CD14-positive monocyte (primary cell): ENCODE measurements around the gene CYP39A1. TPM values are rescaled to one million over a fixed set of nuclear protein-coding genes. Genes with fewer than 3 reads are reported as not detected.

Source experiments
- DNase-seq, 3 donors: peaks; one replicate each; pipeline ENCODE4 v3.0.0-alpha.2; 2011 to 2022
- H2AFZ ChIP-seq: 2 replicates; pipeline ENCODE4 v1.6.0; 2012; ENCODE audit warnings: mild to moderate bottlenecking, low read depth, low read length, inconsistent platforms; ENCODE audit not compliant: insufficient read depth, poor library complexity, severe bottlenecking
- H3K27ac ChIP-seq, 2 donors: 1 replicate in 1 of 2; 2 replicates in 1 of 2; pipeline ENCODE4 v1.5.1; 2012 to 2013; ENCODE audit warnings: low read length in 2 of 2, control low read depth in 1 of 2, inconsistent platforms in 1 of 2, low read depth in 1 of 2, mild to moderate bottlenecking in 1 of 2
- H3K27me3 ChIP-seq, 2 donors: one replicate each; pipeline versions ENCODE4 v1.6.0 to v1.6.1; 2011 to 2013; ENCODE audit warnings: low read length in 2 of 2; ENCODE audit not compliant: control insufficient read depth in 2 of 2, insufficient read depth in 2 of 2
- H3K36me3 ChIP-seq, 2 donors: replicated peaks in 1 of 2; 1 replicate in 1 of 2; 2 replicates in 1 of 2; pipeline versions ENCODE4 v1.5.1 to v1.6.1; 2012 to 2013; ENCODE audit warnings: low read length in 2 of 2, control low read depth in 1 of 2, inconsistent platforms in 1 of 2, mild to moderate bottlenecking in 1 of 2; ENCODE audit not compliant: insufficient read depth in 2 of 2, control insufficient read depth in 1 of 2
- H3K4me1 ChIP-seq, 2 donors: 1 replicate in 1 of 2; 2 replicates in 1 of 2; pipeline versions ENCODE4 v1.5.1 to v1.6.1; 2012 to 2013; ENCODE audit warnings: low read length in 2 of 2, control low read depth in 1 of 2, inconsistent platforms in 1 of 2, mild to moderate bottlenecking in 1 of 2, moderate library complexity in 1 of 2; ENCODE audit not compliant: insufficient read depth in 2 of 2, control insufficient read depth in 1 of 2
- H3K4me2 ChIP-seq: replicated peaks from 2 replicates; pipeline ENCODE3; 2012; ENCODE audit warnings: low read length, moderate library complexity, mild to moderate bottlenecking; ENCODE audit not compliant: poor library complexity, severe bottlenecking; ENCODE audit errors: extremely low read depth
- H3K4me3 ChIP-seq, 3 experiments: fragments of 200-600 bp in 1 of 3; sonication (generic) in 1 of 3; replicated peaks in 1 of 3; 1 replicate in 2 of 3; 2 replicates in 1 of 3; pipeline ENCODE4 v1.5.1; 2011 to 2013; ENCODE audit warnings: low read length in 3 of 3, mild to moderate bottlenecking in 3 of 3, control low read depth in 2 of 3, low read depth in 2 of 3, inconsistent platforms in 1 of 3, moderate library complexity in 1 of 3
- H3K79me2 ChIP-seq: 2 replicates; pipeline ENCODE4 v1.6.0; 2012; ENCODE audit warnings: mild to moderate bottlenecking, control low read depth, inconsistent platforms, low read length, moderate library complexity; ENCODE audit not compliant: insufficient read depth
- H3K9ac ChIP-seq: 2 replicates; pipeline ENCODE4 v1.6.0; 2017; ENCODE audit warnings: low read length, mild to moderate bottlenecking; ENCODE audit not compliant: insufficient read depth, poor library complexity, severe bottlenecking
- H3K9me3 ChIP-seq, 2 donors: replicated peaks in 1 of 2; 1 replicate in 1 of 2; 2 replicates in 1 of 2; pipeline versions ENCODE4 v1.5.1 to v1.6.1; 2012 to 2013; ENCODE audit warnings: low read length in 2 of 2, control low read depth in 1 of 2; ENCODE audit not compliant: control insufficient read depth in 1 of 2, insufficient read depth in 1 of 2
- H4K20me1 ChIP-seq: 2 replicates; pipeline ENCODE4 v1.6.0; 2012; ENCODE audit warnings: mild to moderate bottlenecking, low read length, control low read depth, moderate library complexity; ENCODE audit not compliant: insufficient read depth
- H3K27ac Mint-ChIP-seq, 7 donors: one replicate each; pipeline ENCODE4 v1.8.0; 2020; ENCODE audit warnings: mild to moderate bottlenecking in 7 of 7, mixed read lengths in 7 of 7, moderate library complexity in 6 of 7, inconsistent platforms in 2 of 7
- H3K27me3 Mint-ChIP-seq, 3 donors: one replicate each; pipeline ENCODE4 v1.8.0; 2021 to 2022; ENCODE audit warnings: low read depth in 3 of 3, mild to moderate bottlenecking in 3 of 3, mixed read lengths in 3 of 3, moderate library complexity in 3 of 3, inconsistent platforms in 1 of 3
- H3K36me3 Mint-ChIP-seq, 2 donors: one replicate each; pipeline ENCODE4 v1.8.0; 2020; ENCODE audit warnings: mixed read lengths in 2 of 2, inconsistent platforms in 1 of 2, mild to moderate bottlenecking in 1 of 2
- H3K4me1 Mint-ChIP-seq: one replicate; pipeline ENCODE4 v1.8.0; 2020; ENCODE audit warnings: mild to moderate bottlenecking, mixed read lengths
- H3K4me3 Mint-ChIP-seq, 2 donors: one replicate each; pipeline ENCODE4 v1.8.0; 2020; ENCODE audit warnings: mild to moderate bottlenecking in 2 of 2, mixed read lengths in 2 of 2, moderate library complexity in 1 of 2
- H3K9me3 Mint-ChIP-seq, 7 donors: one replicate each; pipeline ENCODE4 v1.8.0; 2020 to 2022; ENCODE audit warnings: mixed read lengths in 7 of 7, mild to moderate bottlenecking in 6 of 7, moderate library complexity in 6 of 7, inconsistent platforms in 2 of 7
- CTCF ChIP-seq: fragments of 200-600 bp; IDR thresholded peaks from one replicate; pipeline ENCODE4 v1.8.0; 2022; ENCODE audit warnings: antibody characterized with exemption, mild to moderate bottlenecking
- WGBS: methylation state at CpG from one replicate; pipeline ENCODE4 v1.1.5; 2013; ENCODE audit warnings: missing lambda C conversion rate; ENCODE audit not compliant: insufficient coverage; 5-methylcytosine and 5-hydroxymethylcytosine counted together
- intact Hi-C, 2 donors: fragments of 100-400 bp; cut with micrococcal nuclease; formaldehyde crosslinking; loops; one replicate each; pipeline versions ENCODE4 v1.15.0 to v1.15.1; 2023
- polyA plus RNA-seq, 3 donors: library from polyadenylated mRNA; depleted of rRNA in 1 of 3; unstranded in 2 of 3; stranded (reverse) in 1 of 3; fragments of 300-500 nt in 2 of 3; fragments of >200 nt in 1 of 3; fragmentation: Illumina TruSeq in 2 of 3; gene quantifications; 1 replicate in 2 of 3; 2 replicates in 1 of 3; pipeline ENCODE4 v1.2.3, GENCODE V29; 2012 to 2021

CYP39A1 gene
- polyA plus RNA-seq, 3 donors = not detected

GRCh38 chr6:46583081-46583480 is 69.5 kb downstream of the CYP39A1 start:
- H3K4me3 Mint-ChIP-seq = no peak overlapping the region
- no peak overlapping the region for H3K4me2 ChIP-seq
- H4K20me1 ChIP-seq = no peaks in the 10 kb centered on the region
- no peak overlapping the region for H3K27ac ChIP-seq
- H3K36me3 Mint-ChIP-seq = no peaks in the 10 kb centered on the region
- H2AFZ ChIP-seq = no peak overlapping the region
- no peaks in the 10 kb centered on the region for H3K9me3 ChIP-seq
- DNase-seq = no peak
- no peaks in the 10 kb centered on the region for H3K4me1 Mint-ChIP-seq
- TF ChIP-seq CTCF = no peak
- H3K27ac Mint-ChIP-seq = no peak overlapping the region
- whole genome bisulfite sequencing = no CpG with 5 or more reads among the region's 2 CpGs
- H3K9me3 Mint-ChIP-seq = peaks cover 0 to 4% (median 2%) of the 10 kb centered on the region in 7 donors
- peaks cover 0 to 3% (median 0%) of the 10 kb centered on the region in 3 donors for H3K27me3 Mint-ChIP-seq
- intact Hi-C loops = no loop called here
- H3K4me3 ChIP-seq = no peak overlapping the region
- H3K27me3 ChIP-seq = no peaks in the 10 kb centered on the region
- no peak overlapping the region for H3K9ac ChIP-seq
- H3K36me3 ChIP-seq = no peaks in the 10 kb centered on the region
- no peaks in the 10 kb centered on the region for H3K4me1 ChIP-seq
- H3K79me2 ChIP-seq = no peaks in the 10 kb centered on the region

DNA sequence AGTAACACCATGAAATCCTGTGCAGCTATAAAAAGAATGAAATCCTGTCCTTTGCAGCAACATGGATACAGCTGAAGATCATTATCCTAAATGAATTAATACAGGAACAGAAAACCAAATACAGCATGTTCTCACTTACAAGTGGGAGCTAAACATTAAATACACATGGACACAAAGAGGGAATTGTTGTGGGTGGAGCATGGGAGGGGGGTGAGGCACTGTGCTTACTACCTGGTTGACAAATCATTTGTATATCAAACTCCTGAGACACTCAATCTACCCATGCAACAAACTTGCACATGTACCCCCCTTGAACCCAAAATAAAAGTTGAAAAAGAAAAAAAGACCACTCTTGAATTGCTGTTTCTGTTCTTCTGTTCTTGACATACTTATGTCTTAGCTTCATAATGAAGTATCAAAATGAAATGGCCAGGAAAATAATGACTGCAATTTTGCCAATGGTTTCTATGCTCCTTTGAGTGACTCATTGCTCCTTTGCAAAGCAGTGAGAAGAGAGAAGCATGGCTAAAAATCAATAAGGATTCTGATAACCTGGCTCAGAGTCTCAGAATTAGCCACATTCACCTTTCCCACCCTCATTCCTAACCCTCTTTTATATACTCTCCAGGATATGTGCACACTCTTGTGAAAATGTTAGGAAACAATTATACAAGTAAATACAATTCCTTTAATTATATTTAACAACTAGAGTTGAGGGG is 71.0 kb downstream of the CYP39A1 start:
- Mint-ChIP-seq H3K4me3 (no peak overlapping the region), H3K27ac (no peak overlapping the region), H3K9me3 (peaks cover 0 to 7% (median 3%) of the 10 kb centered on the region in 7 donors), H3K4me1 (no peaks in the 10 kb centered on the region), H3K36me3 (no peaks in the 10 kb centered on the region), H3K27me3 (peaks cover 0 to 3% (median 0%) of the 10 kb centered on the region in 3 donors)
- Histone ChIP-seq H3K9me3 (no peaks in the 10 kb centered on the region), H3K27me3 (no peaks in the 10 kb centered on the region), H3K4me3 (no peak overlapping the region), H3K79me2 (no peaks in the 10 kb centered on the region), H2AFZ (no peak overlapping the region), H3K27ac (no peak overlapping the region), H3K4me2 (no peak overlapping the region), H3K9ac (no peak overlapping the region), H3K36me3 (no peaks in the 10 kb centered on the region), H3K4me1 (no peaks in the 10 kb centered on the region), H4K20me1 (no peaks in the 10 kb centered on the region)
- intact Hi-C loops = no loop called here
- TF ChIP-seq CTCF = no peak
- no peak for DNase-seq
